ENCODE results near the gene CLRN1. TPM values are rescaled to one million over a fixed set of nuclear protein-coding genes. Genes with fewer than 3 reads are reported as not detected.

CLRN1 gene
- not detected for total RNA-seq

- Histone ChIP-seq H3K27me3 (peaks cover 0 to 12% (median 0%) of the 10 kb centered on the region in 4 donors), H3K4me3 (no peak within 1 kb of the TSS), H3K27ac (no peak within 1 kb of the TSS), H3K4me1 (no peaks in the 10 kb centered on the region), H3K9me3 (no peaks in the 10 kb centered on the region), H3K36me3 (no peaks in the 10 kb centered on the region)
- DNase-seq = no peak
- WGBS, 2 donors = 56 to 67% methylated on average over 17 to 18 of the region's 18 CpGs
- intact Hi-C loops (cut with DNase I) = no loop called here
- TF ChIP-seq POLR2A (IDR thresholded peaks at IDR 0.05) = no peak
- TF ChIP-seq, protein P1, sequence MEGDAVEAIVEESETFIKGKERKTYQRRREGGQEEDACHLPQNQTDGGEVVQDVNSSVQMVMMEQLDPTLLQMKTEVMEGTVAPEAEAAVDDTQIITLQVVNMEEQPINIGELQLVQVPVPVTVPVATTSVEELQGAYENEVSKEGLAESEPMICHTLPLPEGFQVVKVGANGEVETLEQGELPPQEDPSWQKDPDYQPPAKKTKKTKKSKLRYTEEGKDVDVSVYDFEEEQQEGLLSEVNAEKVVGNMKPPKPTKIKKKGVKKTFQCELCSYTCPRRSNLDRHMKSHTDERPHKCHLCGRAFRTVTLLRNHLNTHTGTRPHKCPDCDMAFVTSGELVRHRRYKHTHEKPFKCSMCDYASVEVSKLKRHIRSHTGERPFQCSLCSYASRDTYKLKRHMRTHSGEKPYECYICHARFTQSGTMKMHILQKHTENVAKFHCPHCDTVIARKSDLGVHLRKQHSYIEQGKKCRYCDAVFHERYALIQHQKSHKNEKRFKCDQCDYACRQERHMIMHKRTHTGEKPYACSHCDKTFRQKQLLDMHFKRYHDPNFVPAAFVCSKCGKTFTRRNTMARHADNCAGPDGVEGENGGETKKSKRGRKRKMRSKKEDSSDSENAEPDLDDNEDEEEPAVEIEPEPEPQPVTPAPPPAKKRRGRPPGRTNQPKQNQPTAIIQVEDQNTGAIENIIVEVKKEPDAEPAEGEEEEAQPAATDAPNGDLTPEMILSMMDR (IDR thresholded peaks at IDR 0.05) = no peak
Observed at GRCh38 chr3:150972366-150973071, at the start of gene CLRN1. TSS of gene CLRN1 (minus strand) at chr3:150972727. CDS start at chr3:150972708, 19 bp downstream.

- WGBS, 2 donors = 29 to 50% methylated on average over 2 of the region's 2 CpGs
- H3K27ac ChIP-seq = no peak overlapping the region
- H3K27me3 ChIP-seq = peaks cover 0 to 69% (median 0%) of the 10 kb centered on the region in 4 donors
- no peak for TF ChIP-seq POLR2A (IDR thresholded peaks at IDR 0.05)
- TF ChIP-seq, protein P1 (IDR thresholded peaks at IDR 0.05) = no peak
- peaks cover 0 to 2% (median 0%) of the 10 kb centered on the region in 3 donors for H3K4me1 ChIP-seq
- no peaks in the 10 kb centered on the region for H3K9me3 ChIP-seq
- no peak overlapping the region for H3K4me3 ChIP-seq
- no peaks in the 10 kb centered on the region for H3K36me3 ChIP-seq
- intact Hi-C loops (cut with DNase I) = no loop called here
- DNase-seq = no peak
Observed at GRCh38 chr3:151016478-151016795, 43.9 kb upstream of the CLRN1 start.

- Histone ChIP-seq H3K4me1 (peaks cover 0 to 7% (median 0%) of the 10 kb centered on the region in 3 donors), H3K4me3 (no peak overlapping the region), H3K36me3 (no peaks in the 10 kb centered on the region), H3K9me3 (no peaks in the 10 kb centered on the region), H3K27ac (no peak overlapping the region), H3K27me3 (peaks cover 0 to 65% (median 0%) of the 10 kb centered on the region in 4 donors)
- TF ChIP-seq, protein P1 (IDR thresholded peaks at IDR 0.05) = no peak
- TF ChIP-seq POLR2A (IDR thresholded peaks at IDR 0.05) = no peak
- no peak for DNase-seq
- intact Hi-C loops (cut with DNase I) = no loop called here
- 43% methylated on average over 3 of the region's 3 CpGs for WGBS, 2 donors
Observed at GRCh38 chr3:151015767-151016477, 43.4 kb upstream of the CLRN1 start.

- no peaks in the 10 kb centered on the region for H3K9me3 ChIP-seq
- DNase-seq = no peak
- H3K27ac ChIP-seq = no peak overlapping the region
- intact Hi-C loops (cut with DNase I) = no loop called here
- 83 to 84% methylated on average over 5 of the region's 5 CpGs for WGBS, 2 donors
- peaks cover 0 to 62% (median 0%) of the 10 kb centered on the region in 4 donors for H3K27me3 ChIP-seq
- H3K4me3 ChIP-seq = no peak overlapping the region
- H3K36me3 ChIP-seq = no peaks in the 10 kb centered on the region
- H3K4me1 ChIP-seq = peaks cover 0 to 7% (median 0%) of the 10 kb centered on the region in 3 donors
- no peak for TF ChIP-seq POLR2A (IDR thresholded peaks at IDR 0.05)
- TF ChIP-seq, protein P1 (IDR thresholded peaks at IDR 0.05) = no peak
Observed at GRCh38 chr3:151015181-151015580, 42.7 kb upstream of the CLRN1 start.

DNA sequence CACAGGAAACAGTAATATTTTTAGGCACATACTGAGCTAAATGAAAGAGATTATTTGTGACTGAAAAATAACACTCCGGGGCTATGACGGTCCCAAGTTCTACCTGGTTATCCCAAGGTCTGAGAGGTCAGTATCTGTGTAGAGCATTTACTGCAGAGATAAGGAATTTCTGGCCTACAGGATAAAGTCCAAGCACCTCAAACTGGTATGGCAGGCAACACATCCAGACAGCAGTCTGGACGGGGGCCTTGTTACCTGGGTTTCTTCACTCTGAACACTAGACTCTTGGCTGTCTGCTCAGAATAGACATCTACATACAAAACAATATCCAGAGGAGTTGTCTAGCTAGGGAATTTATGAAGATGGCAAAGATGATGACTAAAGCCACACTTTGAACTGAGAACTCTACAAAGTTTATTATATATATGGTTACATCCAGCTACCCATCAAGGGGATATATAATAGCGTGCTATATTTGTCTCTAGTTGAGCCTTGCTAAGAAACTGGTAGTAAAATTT is 42.0 kb upstream of the CLRN1 start:
- Histone ChIP-seq H3K4me3 (no peak overlapping the region), H3K4me1 (peaks cover 0 to 7% (median 0%) of the 10 kb centered on the region in 3 donors), H3K9me3 (no peaks in the 10 kb centered on the region), H3K27ac (no peak overlapping the region), H3K36me3 (no peaks in the 10 kb centered on the region), H3K27me3 (peaks cover 0 to 62% (median 0%) of the 10 kb centered on the region in 4 donors)
- 58 to 64% methylated on average over 4 of the region's 4 CpGs for WGBS, 2 donors
- intact Hi-C loops (cut with DNase I) = no loop called here
- TF ChIP-seq POLR2A (IDR thresholded peaks at IDR 0.05) = no peak
- TF ChIP-seq, protein P1 (IDR thresholded peaks at IDR 0.05) = no peak
- no peak for DNase-seq
